ENCODE data around the gene RPUSD1. TPM values are rescaled to one million over a fixed set of nuclear protein-coding genes. Genes with fewer than 3 reads are reported as not detected.
"Not testable (repeated sequence)": the region's sequence is repeated elsewhere in the genome, so short reads cannot be mapped to it uniquely, and the experiment has no call there.

Gene RPUSD1, protein sequence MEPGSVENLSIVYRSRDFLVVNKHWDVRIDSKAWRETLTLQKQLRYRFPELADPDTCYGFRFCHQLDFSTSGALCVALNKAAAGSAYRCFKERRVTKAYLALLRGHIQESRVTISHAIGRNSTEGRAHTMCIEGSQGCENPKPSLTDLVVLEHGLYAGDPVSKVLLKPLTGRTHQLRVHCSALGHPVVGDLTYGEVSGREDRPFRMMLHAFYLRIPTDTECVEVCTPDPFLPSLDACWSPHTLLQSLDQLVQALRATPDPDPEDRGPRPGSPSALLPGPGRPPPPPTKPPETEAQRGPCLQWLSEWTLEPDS
- 8.7 TPM for total RNA-seq
- long read RNA-seq, transcript RPUSD1-201 (6 exons, 2,050 nt) = major isoform, 7 of 14 reads
- long read RNA-seq, partial matches to known transcripts = 1 of 14 reads
- long read RNA-seq, other reads (novel, unspliced or antisense) = 5 of 14 reads

DNA sequence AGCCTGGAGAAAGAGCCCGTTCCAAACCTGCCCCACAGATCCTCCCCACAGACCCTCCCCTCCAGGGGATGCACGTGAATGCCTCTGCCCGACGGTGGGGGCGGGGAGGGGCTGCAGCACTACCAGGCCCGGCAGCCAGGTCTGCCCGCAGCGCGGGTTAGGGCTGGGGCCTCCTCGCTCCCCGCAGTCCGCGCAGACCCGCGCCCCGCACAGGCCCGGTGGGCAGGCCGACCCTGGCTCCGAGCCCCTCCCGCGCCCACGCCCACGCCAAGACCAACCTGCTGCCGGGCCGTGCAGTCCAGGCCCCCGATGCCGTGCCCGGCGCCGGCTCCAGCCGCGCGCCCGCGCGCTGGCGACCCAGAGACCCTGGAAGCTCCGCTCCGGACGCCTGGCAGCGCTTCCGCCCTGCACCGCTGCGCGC lies at the start of gene RPUSD1:
RPUSD1 (minus strand) TSS at position 404 of the 421 bp plus-strand sequence. CDS start 644 bp downstream, outside the sequence.
- no peak for ATAC-seq
- no peak for DNase-seq
- intact Hi-C loops (cut with micrococcal nuclease) = no loop called here

DNA sequence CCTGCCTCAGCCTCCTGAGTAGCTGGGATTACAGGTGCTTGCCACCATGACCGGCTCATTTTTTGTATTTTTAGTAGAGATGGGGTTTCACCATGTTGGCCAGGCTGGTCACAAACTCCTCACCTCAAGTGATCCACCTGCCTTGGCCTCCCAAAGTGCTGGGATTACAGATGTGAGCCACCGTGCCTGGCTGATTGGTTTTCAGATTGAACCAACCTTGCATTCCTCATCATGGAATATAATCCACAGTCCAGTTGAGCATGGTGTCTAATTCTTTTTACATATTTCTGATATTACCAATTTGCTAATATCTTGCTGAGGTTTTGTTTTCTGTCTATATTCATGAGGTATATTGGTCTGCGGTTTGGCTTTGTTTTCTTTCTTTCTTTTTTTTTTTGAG lies 48.6 kb upstream of the RPUSD1 start:
- ATAC-seq; intact Hi-C loops (cut with micrococcal nuclease); DNase-seq: not testable (repeated sequence)

DNA sequence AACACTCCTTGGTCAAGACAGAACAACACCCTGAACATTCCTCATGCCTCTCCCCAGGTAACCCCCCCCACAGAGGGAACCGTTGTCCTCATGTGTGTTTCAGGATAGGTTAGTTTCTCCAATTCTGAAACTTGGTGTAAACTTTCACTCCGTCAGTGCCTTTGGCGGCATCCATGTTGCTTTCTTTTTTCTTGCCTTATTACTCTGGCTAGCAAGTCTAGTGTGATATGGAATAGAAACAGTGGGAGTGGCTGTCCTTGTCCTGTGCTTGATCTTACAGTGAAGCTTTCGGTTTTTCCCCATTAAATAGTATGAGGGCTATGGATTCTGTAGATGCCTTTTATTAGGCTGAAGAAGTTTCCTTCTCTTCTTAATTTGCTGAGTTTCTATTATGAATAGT lies 48.0 kb upstream of the RPUSD1 start:
- intact Hi-C loops (cut with micrococcal nuclease) = no loop called here
- DNase-seq = no peak
- no peak for ATAC-seq

DNA sequence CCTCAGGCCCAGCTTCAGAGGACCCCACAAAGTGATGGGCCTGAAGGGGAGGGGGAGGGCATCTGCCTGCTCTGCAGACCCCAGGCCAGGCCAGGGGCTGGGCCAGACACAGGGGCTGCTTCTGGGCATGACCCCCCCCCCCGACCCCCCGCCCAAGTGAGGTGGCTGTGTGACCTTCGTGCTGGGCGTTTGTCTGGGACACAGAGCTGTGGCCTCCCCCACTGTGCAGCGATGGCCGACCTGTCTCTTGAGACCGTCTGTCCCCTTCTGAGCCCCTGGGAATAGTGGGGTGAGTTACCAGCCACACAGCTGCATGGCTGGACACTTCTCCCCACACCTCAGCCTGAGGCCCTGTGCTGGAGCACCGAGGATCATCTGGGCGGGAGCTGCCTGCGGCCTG lies 47.2 kb upstream of the RPUSD1 start:
- no peak for DNase-seq

DNA sequence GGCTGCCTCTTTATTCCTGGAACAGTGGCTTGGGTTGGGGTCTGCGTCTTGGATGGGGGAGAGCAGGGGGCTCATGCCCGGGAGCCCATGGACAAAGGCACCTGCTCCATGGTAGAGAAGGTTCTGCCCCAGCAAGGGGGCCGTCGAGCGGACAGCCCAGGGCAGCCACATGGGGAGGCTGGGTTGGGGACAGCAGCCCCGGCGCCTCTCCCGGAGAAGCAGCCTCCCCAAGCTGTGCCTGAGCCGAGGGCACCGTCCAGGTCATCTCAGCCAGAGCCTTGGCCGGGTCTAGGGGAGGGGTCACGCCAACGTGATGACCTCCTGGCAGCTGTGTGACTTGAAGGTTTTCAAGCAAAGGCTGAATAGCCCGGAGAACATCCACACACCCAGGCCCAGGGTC lies 45.2 kb upstream of the RPUSD1 start:
- ATAC-seq = no peak
- no peak for DNase-seq
- intact Hi-C loops (cut with micrococcal nuclease) = no loop called here

More for the DNA sequence above, 47.2 kb upstream of the RPUSD1 start:
- intact Hi-C loops (cut with micrococcal nuclease) = no loop called here
- ATAC-seq = no peak

DNA sequence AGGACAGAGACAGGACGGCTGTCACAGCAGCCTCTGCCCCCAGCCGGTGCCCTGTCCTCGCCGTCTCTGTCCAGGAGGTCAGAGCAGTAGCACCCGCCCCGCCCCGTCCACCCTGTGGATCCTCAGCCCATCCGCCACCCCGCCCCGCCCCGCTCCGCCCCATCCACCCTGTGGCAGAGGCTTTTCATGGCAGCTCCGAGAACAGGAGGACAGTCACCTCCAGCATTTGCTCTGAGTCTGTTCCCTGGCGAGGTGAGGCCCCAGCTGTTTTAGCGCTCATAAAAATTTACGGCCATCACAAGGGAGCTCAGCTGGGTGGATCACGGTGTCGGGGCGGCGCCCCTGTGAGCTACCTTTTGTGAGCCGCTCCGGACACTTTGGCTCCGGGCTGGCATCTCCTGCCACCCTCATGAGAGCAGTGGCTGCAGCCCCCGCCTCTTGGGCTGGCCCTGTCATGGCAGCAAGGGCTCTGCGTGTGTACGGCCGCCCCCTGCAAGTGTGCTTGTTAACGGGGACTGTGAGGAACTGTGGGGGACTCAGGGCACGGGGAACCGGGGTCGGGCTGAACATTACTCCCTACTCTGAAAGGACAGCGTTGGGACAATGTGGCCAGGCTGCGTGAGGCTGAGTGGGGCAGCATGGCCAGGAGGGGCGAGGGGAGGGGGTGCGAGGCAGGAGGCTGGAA lies 44.6 kb upstream of the RPUSD1 start:
- intact Hi-C loops (cut with micrococcal nuclease) = no loop called here
- no peak for ATAC-seq

DNA sequence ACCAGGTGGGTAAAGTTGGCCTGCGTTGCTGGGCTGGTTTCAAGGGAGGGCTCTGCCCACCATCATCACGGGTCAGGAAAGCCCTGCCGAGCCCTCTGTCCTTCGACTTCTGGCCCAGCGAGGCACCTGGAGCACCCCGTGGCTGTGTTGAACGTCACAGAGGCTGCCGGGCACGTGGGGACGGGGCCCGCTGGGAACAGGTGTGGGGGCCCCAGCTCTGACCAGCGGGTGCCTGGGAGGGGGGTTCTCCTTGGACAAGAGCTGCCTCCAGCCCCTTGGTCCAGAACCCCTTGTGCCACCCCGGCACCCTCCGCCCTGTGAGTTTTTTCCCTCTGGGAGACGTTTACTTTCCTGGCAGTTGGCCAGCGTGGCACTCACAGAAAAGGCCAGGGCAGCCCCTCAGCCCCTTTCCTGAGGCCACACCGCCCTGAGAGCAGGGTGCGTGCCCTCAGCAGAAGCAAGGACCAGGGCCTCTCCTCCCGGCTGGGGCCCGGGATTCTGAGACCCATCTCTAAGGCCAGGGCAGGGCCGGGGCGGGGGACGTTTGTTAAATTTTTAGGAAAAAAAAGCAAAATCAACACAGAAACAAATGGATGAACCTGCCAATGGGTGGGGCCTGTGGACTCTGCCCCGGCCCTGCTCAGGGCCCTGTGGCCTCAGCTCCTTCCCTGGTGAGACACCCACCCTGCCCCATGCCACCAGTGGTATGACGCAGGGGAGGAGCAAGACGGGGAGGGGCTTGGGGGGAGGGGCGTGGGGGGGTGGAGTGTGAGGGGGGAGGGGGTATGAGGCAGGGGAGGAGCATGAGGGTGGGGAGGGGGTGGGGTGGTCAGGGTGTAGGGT lies 43.6 kb upstream of the RPUSD1 start:
- intact Hi-C loops (cut with micrococcal nuclease) = no loop called here
- ATAC-seq (no peak), DNase-seq (no peak)

More for the DNA sequence above, 44.6 kb upstream of the RPUSD1 start:
- DNase-seq = no peak

DNA sequence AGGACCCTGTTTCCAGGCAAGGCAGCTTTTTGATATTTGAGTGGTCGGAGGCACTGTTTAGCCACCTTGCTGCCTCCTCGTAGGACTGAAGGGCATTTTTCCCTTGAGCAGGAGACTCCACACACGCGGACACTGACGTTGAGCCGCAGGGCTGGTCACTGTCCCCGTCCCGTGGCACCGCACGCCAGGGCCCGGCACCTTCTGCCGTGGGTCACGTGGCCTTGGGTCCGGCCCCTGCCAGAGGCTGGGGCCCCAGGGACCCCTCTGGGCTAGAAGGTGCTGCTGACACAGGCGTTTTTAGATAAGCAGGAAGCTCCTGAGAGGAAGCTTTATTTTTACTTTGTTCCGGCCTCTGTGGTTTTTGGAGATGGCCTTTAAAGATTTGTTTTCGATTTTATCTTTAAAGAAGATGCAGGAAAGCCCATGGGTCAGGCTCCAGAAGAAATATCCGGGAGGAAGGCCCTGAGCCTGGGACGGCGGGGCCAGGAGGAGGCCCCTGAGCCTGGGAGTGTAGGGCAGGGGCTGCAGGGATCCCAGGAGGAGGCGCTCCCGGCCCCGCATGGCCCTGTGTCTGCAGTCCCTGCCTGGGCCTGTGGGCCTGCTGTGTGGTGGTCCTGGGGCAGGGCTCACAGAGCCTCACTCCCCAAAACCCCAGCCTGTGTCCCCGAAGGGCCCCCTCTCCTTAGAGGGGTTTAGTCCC lies 42.8 kb upstream of the RPUSD1 start:
- intact Hi-C loops (cut with micrococcal nuclease) = no loop called here
- DNase-seq (no peak), ATAC-seq (no peak)

DNA sequence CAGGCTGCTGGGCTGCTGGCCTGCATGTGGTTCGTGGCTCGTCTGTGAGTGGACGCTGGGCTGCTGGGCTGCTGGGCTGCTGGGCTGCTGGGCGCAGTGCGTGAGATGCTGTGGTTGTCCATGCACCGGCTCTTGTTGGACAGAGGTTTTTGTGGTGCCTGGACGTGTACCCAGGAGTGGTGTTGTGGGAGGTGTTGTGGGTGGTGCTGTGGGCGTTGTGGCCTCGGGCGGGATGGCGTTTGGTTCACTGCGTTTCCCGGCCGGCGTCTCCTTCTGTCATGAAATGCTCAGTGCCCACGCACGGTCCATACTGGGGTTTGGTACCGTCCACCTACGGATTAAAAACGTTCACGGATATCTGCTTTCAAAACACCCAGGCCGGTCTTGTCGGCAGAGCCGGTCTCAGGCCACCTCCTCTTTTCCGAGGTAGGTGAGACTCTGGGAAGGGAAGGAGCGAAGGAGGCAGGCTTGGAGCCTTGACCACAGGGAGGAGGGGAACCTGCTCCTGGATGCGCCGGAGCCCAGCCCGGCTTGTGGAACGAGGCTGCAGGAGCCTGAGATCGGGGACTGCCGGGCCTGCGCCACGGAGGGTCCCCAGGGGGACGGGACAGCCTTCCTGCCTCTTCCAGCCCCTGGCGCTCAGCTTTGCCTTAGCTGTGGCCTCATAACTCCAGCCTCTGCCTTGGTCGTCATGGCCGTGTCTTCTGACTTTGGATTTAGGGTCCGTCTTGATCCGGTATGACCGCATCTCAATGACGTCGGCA lies 42.1 kb upstream of the RPUSD1 start:
- intact Hi-C loops (cut with micrococcal nuclease) = no loop called here
- ATAC-seq (no peak), DNase-seq (no peak)

DNA sequence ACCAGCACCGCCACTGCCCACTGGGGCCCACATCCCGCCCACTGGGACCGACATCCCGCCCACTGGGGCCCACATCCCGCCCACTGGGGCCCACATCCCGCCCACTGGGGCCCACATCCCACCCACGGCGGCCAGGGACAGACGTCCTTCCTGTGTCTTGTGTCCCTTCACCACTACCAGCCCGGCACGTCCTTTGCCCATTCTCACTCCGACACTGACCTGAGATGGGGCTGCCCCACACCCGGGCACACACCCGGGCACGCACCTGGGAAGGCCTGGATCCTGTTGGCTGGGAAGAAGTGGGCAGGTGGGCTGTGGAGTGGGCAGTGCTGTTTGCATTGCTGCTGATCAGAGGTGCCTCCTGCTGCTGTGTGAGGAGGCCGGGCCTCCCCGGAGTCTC lies 40.7 kb upstream of the RPUSD1 start:
- DNase-seq (no peak), ATAC-seq (no peak)
- intact Hi-C loops (cut with micrococcal nuclease) = no loop called here

DNA sequence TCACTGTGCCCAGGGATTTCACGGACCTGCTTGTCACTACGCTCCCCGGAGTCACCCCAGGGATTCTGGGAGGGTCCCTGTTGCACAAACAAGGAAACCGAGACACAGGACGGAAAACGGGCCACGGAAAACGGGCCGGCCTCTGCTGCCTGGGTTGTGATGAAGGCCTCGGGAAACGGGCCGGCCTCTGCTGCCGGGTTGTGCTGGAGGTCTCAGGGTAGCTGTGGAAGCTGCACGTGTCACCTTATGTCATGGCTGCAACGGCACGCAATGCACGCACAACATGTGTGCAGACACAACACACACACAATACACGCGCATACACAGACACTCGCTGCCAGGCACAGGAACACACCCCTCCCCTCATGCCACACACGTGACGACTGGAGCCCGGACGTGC lies 39.3 kb upstream of the RPUSD1 start:
- ATAC-seq = no peak
- DNase-seq = no peak
- intact Hi-C loops (cut with micrococcal nuclease) = no loop called here

DNA sequence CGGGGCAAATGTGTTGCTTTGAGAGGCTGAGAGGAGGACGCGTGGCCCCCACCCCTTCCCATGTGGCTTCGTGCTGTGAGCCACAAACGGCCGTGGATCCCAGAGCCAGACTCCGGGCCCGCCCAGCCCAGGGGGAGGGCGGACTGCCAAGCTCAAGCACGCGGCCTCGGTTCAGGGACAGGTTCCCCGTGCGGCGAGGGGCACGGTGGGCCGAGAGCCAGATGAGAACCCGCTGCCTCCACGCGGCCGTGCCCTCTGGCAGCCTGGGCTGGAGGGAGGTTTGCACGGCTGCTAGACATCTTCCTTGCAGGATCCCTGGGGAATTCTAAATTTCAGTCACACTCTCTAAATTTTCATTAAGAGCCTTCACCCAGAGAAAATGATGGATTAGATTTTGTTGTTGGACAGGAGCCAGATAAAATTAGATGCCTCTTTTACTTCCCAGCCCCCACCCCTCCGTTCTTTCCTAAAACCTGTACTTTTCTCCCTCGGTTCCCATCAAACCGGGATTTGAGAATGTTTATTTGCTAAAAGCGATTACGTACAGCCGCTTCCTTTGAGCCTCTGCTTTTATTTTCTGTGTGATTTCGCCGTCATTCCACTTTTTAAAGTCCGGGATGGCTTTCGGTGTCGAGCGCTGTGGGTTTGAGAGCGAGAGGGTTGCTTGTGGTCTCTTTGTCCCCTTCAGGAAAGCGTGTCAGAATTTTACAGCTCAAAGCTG lies 37.3 kb upstream of the RPUSD1 start:
- ATAC-seq (no peak), DNase-seq (no peak)
- intact Hi-C loops (cut with micrococcal nuclease) = no loop called here

DNA sequence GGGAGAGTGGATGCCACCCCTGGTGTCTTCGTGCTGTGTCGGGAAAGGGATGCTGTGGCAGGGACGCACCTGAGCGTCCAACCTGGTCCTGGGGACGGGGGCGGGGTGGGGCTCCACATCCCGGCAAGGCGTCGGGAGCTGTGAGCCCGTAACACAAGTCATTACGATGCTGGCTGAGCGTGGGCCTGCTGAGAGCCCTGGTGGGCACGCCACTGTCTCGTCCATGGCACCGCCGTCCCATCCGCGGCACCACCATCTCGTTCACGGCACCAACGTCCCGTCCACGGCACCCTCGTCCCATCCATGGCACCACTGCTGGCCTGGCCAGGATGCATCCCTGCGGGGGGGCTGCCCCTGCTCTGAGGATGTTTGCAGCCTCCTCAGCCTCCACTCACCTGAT lies 36.4 kb upstream of the RPUSD1 start:
- intact Hi-C loops (cut with micrococcal nuclease) = no loop called here
- DNase-seq (no peak), ATAC-seq (no peak)

DNA sequence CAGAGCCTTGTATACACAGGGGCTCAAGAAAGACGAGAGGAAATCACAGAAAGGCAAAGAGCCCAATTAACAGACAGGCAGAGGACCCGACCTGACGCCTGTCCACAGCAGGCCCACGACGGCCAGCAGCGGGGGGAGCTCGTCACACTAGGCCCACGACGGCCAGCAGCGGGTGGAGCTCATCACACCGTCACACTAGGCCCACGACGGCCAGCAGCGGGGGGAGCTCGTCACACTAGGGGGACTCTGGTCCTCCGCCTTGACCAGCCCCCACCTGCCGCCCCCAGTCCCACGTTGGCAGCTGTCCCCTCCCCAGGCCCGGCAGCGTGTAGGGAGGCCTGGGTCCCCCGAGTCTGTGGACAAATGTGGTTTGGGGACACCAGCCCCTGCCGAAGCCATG lies 36.0 kb upstream of the RPUSD1 start:
- intact Hi-C loops (cut with micrococcal nuclease) = no loop called here
- no peak for ATAC-seq
- DNase-seq = no peak

DNA sequence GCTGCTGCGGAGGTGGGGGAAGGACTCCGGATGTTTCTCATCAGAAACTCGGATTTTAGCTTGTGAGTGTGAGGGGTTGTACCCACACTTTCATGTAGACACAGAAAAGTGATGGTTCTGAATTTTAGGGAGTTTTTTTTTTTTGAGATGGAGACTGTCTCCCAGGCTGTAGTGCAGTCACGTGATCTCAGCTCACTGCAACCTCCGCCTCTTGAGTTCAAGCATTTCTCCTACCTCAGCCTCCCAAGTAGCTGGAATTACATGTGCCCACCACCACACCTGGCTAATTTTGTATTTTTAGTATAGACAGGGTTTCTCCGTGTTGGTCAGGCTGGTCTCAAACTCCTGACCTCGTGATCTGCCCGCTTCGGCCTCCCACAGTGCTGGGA lies 34.7 kb upstream of the RPUSD1 start:
- intact Hi-C loops (cut with micrococcal nuclease) = no loop called here
- DNase-seq (no peak), ATAC-seq (no peak)

DNA sequence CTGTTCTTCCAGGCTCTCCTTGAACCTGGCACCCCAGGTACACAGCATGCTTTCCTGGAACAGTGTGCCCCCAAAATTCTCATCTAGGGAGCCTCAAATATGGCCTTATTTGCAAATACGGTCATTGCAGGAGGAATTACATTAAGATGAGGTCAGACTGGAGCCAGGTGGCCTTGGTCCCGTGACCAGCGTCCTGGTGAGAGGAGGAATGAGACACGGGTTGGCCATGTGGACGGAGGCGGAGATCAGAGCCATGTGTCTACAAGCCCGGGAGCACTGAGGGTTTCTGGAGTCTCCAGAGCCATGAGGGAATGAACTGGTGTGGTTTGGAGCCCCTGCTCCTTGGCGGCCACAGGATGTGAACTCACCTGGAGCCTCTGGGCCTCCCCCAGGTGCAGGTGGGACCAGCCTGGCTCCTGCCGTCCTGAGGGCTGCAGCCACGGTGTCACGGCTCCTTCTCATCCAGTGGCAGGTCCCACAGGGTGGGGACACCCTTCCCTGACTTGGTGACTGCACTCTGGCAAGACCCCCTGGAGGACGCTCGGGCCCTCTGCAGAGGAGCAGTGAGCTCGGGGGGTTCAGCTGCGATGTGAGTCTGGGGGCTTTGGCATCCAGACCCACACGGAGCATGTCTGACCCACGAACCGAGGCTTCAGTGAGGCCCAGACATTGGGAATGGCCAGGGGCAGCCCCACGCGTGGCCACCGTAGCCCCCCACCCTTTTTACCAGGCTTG lies 34.2 kb upstream of the RPUSD1 start:
- intact Hi-C loops (cut with micrococcal nuclease) = no loop called here
- no peak for ATAC-seq

DNA sequence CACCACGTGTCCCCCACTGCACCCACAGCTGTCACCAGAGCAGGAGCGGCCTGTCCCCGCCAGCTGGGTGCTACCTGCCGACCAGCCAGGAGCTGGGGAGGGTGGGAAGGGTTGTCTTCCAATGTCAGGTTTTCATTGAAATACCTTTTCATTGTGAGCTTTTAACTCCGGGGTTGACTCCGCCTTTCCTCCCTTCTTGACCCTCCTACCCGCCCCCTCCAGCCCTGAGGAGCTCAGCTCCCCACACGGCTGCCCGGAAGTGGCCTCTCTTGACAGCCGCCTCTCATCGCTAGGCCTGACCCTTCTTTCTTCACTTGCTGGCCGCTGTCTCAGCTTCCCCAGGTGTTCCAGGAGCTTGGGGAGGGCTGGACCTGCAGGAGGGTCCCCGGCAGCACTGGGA lies 33.6 kb upstream of the RPUSD1 start:
- intact Hi-C loops (cut with micrococcal nuclease) = no loop called here
- no peak for DNase-seq
- ATAC-seq = no peak

More for the DNA sequence above, 34.2 kb upstream of the RPUSD1 start:
- no peak for DNase-seq
